ENCODE data around the gene ITGB5. TPM values are rescaled to one million over a fixed set of nuclear protein-coding genes. Genes with fewer than 3 reads are reported as not detected.

Gene ITGB5
- total RNA-seq, 1 experiment from 2014 or later, result 77.8 TPM

DNA sequence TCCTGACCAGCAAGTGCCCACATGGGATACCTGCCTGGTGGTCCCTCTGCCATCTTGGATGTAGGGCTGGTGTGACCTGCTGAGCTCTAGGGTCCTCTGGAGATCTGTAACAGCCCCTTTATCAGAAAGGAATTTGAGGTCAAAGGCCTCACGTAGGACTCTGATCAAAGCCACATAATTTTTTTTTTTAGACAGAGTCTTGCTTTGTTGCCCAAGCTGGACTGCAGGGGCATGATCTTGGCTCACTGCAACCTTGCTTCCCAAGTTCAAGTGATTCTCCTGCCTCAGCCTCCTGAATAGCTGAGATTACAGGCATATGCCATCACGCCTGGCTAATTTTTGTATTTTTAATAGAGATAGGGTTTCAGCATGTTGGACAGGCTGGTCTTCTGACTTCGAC is 9.5 kb downstream of the ITGB5 start:
- Histone ChIP-seq H3K79me2 (ENCODE audit: insufficient read depth, low read length) (peaks cover 19% of the 10 kb centered on the region), H3K9me2 (ENCODE audit: insufficient read depth) (no peaks in the 10 kb centered on the region), H3K9me3 (ENCODE audit: control insufficient read depth in 1 of 2, insufficient read depth in 1 of 2, low read depth in 1 of 2, low read length in 2 of 2) (no peaks in the 10 kb centered on the region), H3K4me1 (ENCODE audit: control insufficient read depth in 1 of 2, insufficient read depth in 2 of 2, low read length in 2 of 2) (peaks cover 67 to 74% of the 10 kb centered on the region in 2 experiments), H4K20me1 (ENCODE audit: insufficient read depth) (no peaks in the 10 kb centered on the region), H3K9ac (ENCODE audit: low read length) (peak overlapping the region; percentile 21; the same call in 1 of the 2 replicates), H3K27me3 (ENCODE audit: insufficient read depth, low read length) (no peaks in the 10 kb centered on the region), H3K4me3 (replicated peaks in 1 of 2; ENCODE audit: low read depth in 1 of 2, low read length in 2 of 2) (0 out of 4 replicates have a peak overlapping the region, but pooled peaks of 1 of the 2 experiments have one; percentile 35), H3K4me2 (ENCODE audit: low read length) (peak overlapping the region; percentile 69), H3K27ac (ENCODE audit: low read depth, low read length) (peak overlapping the region; percentile 73; the same call in 1 of the 2 replicates), H3K36me3 (ENCODE audit: control insufficient read depth in 1 of 2, insufficient read depth in 2 of 2, low read length in 2 of 2) (no peaks in the 10 kb centered on the region), H2AFZ (ENCODE audit: low read depth, low read length, poor library complexity, severe bottlenecking) (no peak overlapping the region)
- CTCF ChIA-PET, result interaction anchor here (1.1 to 1.4 kb wide), 2 partner anchors 23 to 116 kb away, joined by 3 to 4 read pairs; no protein-coding TSS in a partner anchor
- BruUV-seq (replicated peaks), result no TSS peak
- intact Hi-C loops (cut with micrococcal nuclease), result loop anchor here (2.0 kb wide), 2 partner anchors 43 to 65 kb away; no protein-coding TSS in a partner anchor
- DNase-seq (ENCODE audit: low read depth, low spot score) (no peak), ATAC-seq (no peak)
- POLR2A ChIA-PET, result interaction anchor here (1.4 kb wide), 1 partner anchor 65 kb away, joined by 3 read pairs; no protein-coding TSS in a partner anchor
- RAD21 ChIA-PET (ENCODE audit: low non-redundant PET in 1 of 2, low total read pairs in 2 of 2, uncharacterized antibody in 2 of 2, unreplicated experiment in 2 of 2), result no interaction called here
- TF ChIP-seq CBX3 (IDR thresholded peaks at IDR 0.05; ENCODE audit: low read depth) (no peak), SIN3A (IDR thresholded peaks at IDR 0.05; ENCODE audit: low read depth) (no peak), CEBPB (IDR thresholded peaks at IDR 0.05; ENCODE audit: low read depth) (no peak), EZH2phosphoT487 (IDR thresholded peaks at IDR 0.05; ENCODE audit: borderline replicate concordance) (no peak), TCF7L2 (IDR thresholded peaks at IDR 0.05; ENCODE audit: borderline replicate concordance, extremely low read depth, insufficient read depth, insufficient read length) (no peak), RAD21 (IDR thresholded peaks at IDR 0.05; ENCODE audit: low read depth) (no peak), ZNF274 (IDR thresholded peaks at IDR 0.05; ENCODE audit: low read depth, low read length) (no peak), POLR2A (IDR thresholded peaks at IDR 0.05; ENCODE audit: borderline replicate concordance, extremely low read depth, insufficient read depth, insufficient read length) (no peak)
- TF ChIP-seq, protein P1, sequence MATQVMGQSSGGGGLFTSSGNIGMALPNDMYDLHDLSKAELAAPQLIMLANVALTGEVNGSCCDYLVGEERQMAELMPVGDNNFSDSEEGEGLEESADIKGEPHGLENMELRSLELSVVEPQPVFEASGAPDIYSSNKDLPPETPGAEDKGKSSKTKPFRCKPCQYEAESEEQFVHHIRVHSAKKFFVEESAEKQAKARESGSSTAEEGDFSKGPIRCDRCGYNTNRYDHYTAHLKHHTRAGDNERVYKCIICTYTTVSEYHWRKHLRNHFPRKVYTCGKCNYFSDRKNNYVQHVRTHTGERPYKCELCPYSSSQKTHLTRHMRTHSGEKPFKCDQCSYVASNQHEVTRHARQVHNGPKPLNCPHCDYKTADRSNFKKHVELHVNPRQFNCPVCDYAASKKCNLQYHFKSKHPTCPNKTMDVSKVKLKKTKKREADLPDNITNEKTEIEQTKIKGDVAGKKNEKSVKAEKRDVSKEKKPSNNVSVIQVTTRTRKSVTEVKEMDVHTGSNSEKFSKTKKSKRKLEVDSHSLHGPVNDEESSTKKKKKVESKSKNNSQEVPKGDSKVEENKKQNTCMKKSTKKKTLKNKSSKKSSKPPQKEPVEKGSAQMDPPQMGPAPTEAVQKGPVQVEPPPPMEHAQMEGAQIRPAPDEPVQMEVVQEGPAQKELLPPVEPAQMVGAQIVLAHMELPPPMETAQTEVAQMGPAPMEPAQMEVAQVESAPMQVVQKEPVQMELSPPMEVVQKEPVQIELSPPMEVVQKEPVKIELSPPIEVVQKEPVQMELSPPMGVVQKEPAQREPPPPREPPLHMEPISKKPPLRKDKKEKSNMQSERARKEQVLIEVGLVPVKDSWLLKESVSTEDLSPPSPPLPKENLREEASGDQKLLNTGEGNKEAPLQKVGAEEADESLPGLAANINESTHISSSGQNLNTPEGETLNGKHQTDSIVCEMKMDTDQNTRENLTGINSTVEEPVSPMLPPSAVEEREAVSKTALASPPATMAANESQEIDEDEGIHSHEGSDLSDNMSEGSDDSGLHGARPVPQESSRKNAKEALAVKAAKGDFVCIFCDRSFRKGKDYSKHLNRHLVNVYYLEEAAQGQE (IDR thresholded peaks at IDR 0.05; ENCODE audit: low read depth), result no peak
